HepG2 (cell line): ENCODE data around the gene ALG9.

ENCODE experiments used
- BRF2 ChIP-seq: sonication (generic); formaldehyde crosslinking; IDR thresholded peaks from 2 replicates; pipeline ENCODE4 v1.8.1; 2022; ENCODE audit warnings: mild to moderate bottlenecking, missing genetic modification reagents
- CTCF ChIP-seq: sonication (generic); formaldehyde crosslinking; IDR thresholded peaks from 2 replicates; pipeline ENCODE4 v1.5.0; 2020; ENCODE audit warnings: mild to moderate bottlenecking, missing genetic modification reagents, moderate library complexity
- EZH2 ChIP-seq: conservative IDR thresholded peaks from 2 replicates; pipeline ENCODE4 v1.6.1; 2012; ENCODE audit warnings: mild to moderate bottlenecking, low read depth, low read length, moderate library complexity
- NFRKB ChIP-seq: fragments of 450-650 bp; IDR thresholded peaks from 2 replicates; pipeline ENCODE4 v1.6.1; 2017
- TBX2 ChIP-seq: sonication (generic); formaldehyde crosslinking; IDR thresholded peaks from 2 replicates; pipeline ENCODE4 v1.5.0; 2020; ENCODE audit warnings: missing genetic modification reagents, mild to moderate bottlenecking, borderline replicate concordance
- ZNF280D ChIP-seq: sonication (generic); formaldehyde crosslinking; IDR thresholded peaks from 2 replicates; pipeline ENCODE4 v1.5.1; 2020; ENCODE audit warnings: mild to moderate bottlenecking, missing genetic modification reagents

- no peak for TF ChIP-seq NFRKB
- no peak for TF ChIP-seq ZNF280D (CRISPR knock-in tag)
- no peak for TF ChIP-seq CTCF (CRISPR knock-in tag)
- no peak for TF ChIP-seq BRF2 (CRISPR knock-in tag)
- TF ChIP-seq EZH2, result no peak
- no peak for TF ChIP-seq TBX2 (CRISPR knock-in tag)
Measured at GRCh38 chr11:111849631-111850030, 21.8 kb downstream of the ALG9 start.
